GM19238 (cell line): Measurements from ENCODE around the gene EXOC4.

Experiments
- DNase-seq: peaks from one replicate; pipeline ENCODE4 v3.0.0; 2011; ENCODE audit warnings: low spot score; ENCODE audit not compliant: insufficient read length

The EXOC4 gene

GRCh38 chr7:133534816-133535215 is 281.9 kb downstream of the EXOC4 start:
- DNase-seq: no peak

GRCh38 chr7:133535308-133535707 is 282.4 kb downstream of the EXOC4 start:
- no peak for DNase-seq

- no peak for DNase-seq
Observed at GRCh38 chr7:133536450-133536849, 283.6 kb downstream of the EXOC4 start.

- DNase-seq: no peak
Observed at GRCh38 chr7:133539016-133539415, 286.1 kb downstream of the EXOC4 start.

- DNase-seq: no peak
Observed at GRCh38 chr7:133540096-133540860, 287.4 kb downstream of the EXOC4 start.

- DNase-seq: no peak
Observed at GRCh38 chr7:133542209-133542780, 289.4 kb downstream of the EXOC4 start.

GRCh38 chr7:133543657-133544056 is 290.8 kb downstream of the EXOC4 start:
- DNase-seq: no peak

- no peak for DNase-seq
Observed at GRCh38 chr7:133545618-133546017, 292.7 kb downstream of the EXOC4 start.

GRCh38 chr7:133547981-133548380 is 295.1 kb downstream of the EXOC4 start:
- no peak for DNase-seq

- no peak for DNase-seq
Observed at GRCh38 chr7:133549633-133550032, 296.8 kb downstream of the EXOC4 start.

- DNase-seq: no peak
Observed at GRCh38 chr7:133550145-133550544, 297.3 kb downstream of the EXOC4 start.

GRCh38 chr7:133550811-133551210 is 297.9 kb downstream of the EXOC4 start:
- DNase-seq: no peak

GRCh38 chr7:133551466-133551865 is 298.6 kb downstream of the EXOC4 start:
- DNase-seq: no peak

GRCh38 chr7:133552079-133552478 is 299.2 kb downstream of the EXOC4 start:
- no peak for DNase-seq

- DNase-seq: no peak
Observed at GRCh38 chr7:133554330-133554729, 301.5 kb downstream of the EXOC4 start.

- DNase-seq: no peak
Observed at GRCh38 chr7:133556048-133556447, 303.2 kb downstream of the EXOC4 start.

GRCh38 chr7:133556553-133556952 is 303.7 kb downstream of the EXOC4 start:
- DNase-seq: no peak

- no peak for DNase-seq
Observed at GRCh38 chr7:133560900-133561299, 308.0 kb downstream of the EXOC4 start.

- no peak for DNase-seq
Observed at GRCh38 chr7:133561396-133561795, 308.5 kb downstream of the EXOC4 start.

GRCh38 chr7:133562621-133563020 is 309.7 kb downstream of the EXOC4 start:
- DNase-seq: no peak

- DNase-seq: no peak
Observed at GRCh38 chr7:133563251-133563650, 310.4 kb downstream of the EXOC4 start.

- no peak for DNase-seq
Observed at GRCh38 chr7:133564484-133564883, 311.6 kb downstream of the EXOC4 start.

GRCh38 chr7:133568544-133568943 is 315.7 kb downstream of the EXOC4 start:
- no peak for DNase-seq
